Kidney (tissue), 14 donors: ENCODE data around the gene ETS1. TPM values are rescaled to one million over a fixed set of nuclear protein-coding genes. Genes with fewer than 3 reads are reported as not detected.
A peak's percentile ranks its signal among the peaks of the same experiment; 100 is the strongest.

ENCODE experiments used
- DNase-seq, 5 donors: peaks; one replicate each; pipeline ENCODE4 v3.0.0-alpha.2; 2013 to 2020
- FAIRE-seq: peaks from 2 replicates; lab custom pipeline; 2012; peaks lifted over from hg19 to GRCh38; lab: Jason Lieb, UNC
- H3K27ac ChIP-seq, 2 donors: one replicate each; pipeline ENCODE4 v1.7.0; 2013; ENCODE audit warnings: low read depth in 2 of 2, low read length in 2 of 2, inconsistent platforms in 1 of 2
- H3K27me3 ChIP-seq: one replicate; pipeline ENCODE4 v1.7.1; 2013; ENCODE audit warnings: low read length, inconsistent platforms; ENCODE audit not compliant: control insufficient read depth, insufficient read depth
- H3K36me3 ChIP-seq, 3 donors: one replicate each; pipeline versions ENCODE4 v1.7.0 to v1.7.1; 2013; ENCODE audit warnings: low read length in 3 of 3, control low read depth in 1 of 3, inconsistent platforms in 1 of 3; ENCODE audit not compliant: insufficient read depth in 3 of 3, control insufficient read depth in 2 of 3
- H3K4me1 ChIP-seq, 3 donors: one replicate each; pipeline versions ENCODE4 v1.7.0 to v1.7.1; 2013; ENCODE audit warnings: low read length in 3 of 3, inconsistent platforms in 1 of 3, low read depth in 1 of 3; ENCODE audit not compliant: control insufficient read depth in 2 of 3, insufficient read depth in 2 of 3
- H3K4me3 ChIP-seq, 3 donors: one replicate each; pipeline versions ENCODE4 v1.7.0 to v1.8.1; 2013; ENCODE audit warnings: low read length in 3 of 3, control low read depth in 1 of 3, inconsistent platforms in 1 of 3
- H3K9ac ChIP-seq, 3 donors: one replicate each; pipeline versions ENCODE4 v1.7.0 to v1.7.1; 2013; ENCODE audit warnings: low read length in 3 of 3, control low read depth in 1 of 3, inconsistent platforms in 1 of 3
- H3K9me3 ChIP-seq, 3 donors: one replicate each; pipeline versions ENCODE4 v1.7.0 to v1.7.1; 2013; ENCODE audit warnings: low read length in 3 of 3, control low read depth in 1 of 3, inconsistent platforms in 1 of 3; ENCODE audit not compliant: control insufficient read depth in 2 of 3, insufficient read depth in 1 of 3
- intact Hi-C: fragments of 100-400 bp; cut with DNase I; formaldehyde crosslinking; loops from one replicate; pipeline ENCODE4 v1.11.1; 2022
- polyA plus RNA-seq: library from polyadenylated mRNA; stranded (reverse); fragments of 350-450 nt; fragmentation: Illumina TruSeq; extraction: RNeasy Lipid Tissue Mini Kit (QIAGEN cat#74804); gene quantifications from one replicate; pipeline ENCODE4 v1.2.3, GENCODE V29; 2014; ENCODE audit warnings: low read depth, low replicate concordance; ENCODE audit not compliant: insufficient read depth
- total RNA-seq: library from RNA; stranded (reverse); fragmentation: NEBNext Ultra II Directional; extraction: Animal tissue kit (Norgen Biotek cat#: 25700); gene quantifications from one replicate; pipeline ENCODE4 v1.2.1, GENCODE V29; 2021
- TF ChIP-seq, protein P1 (sequence below): IDR thresholded peaks from 3 replicates; pipeline ENCODE4 v1.5.1; 2012; ENCODE audit warnings: mild to moderate bottlenecking, moderate library complexity, borderline replicate concordance; ENCODE audit not compliant: insufficient read depth; ENCODE audit errors: extremely low read depth
- donor health status: control.
- donor health status: control.
- donor health status: control.
- donor health status: control.
- donor health status: control.
- donor health status: DM: yes; HTN: yes; CAD: no.
- donor health status: Normal renal cell carcinoma (clear cell type).

Gene ETS1
- total and polyA plus RNA-seq, 2 donors from 2014 or later = 23.5 to 124 TPM

DNA sequence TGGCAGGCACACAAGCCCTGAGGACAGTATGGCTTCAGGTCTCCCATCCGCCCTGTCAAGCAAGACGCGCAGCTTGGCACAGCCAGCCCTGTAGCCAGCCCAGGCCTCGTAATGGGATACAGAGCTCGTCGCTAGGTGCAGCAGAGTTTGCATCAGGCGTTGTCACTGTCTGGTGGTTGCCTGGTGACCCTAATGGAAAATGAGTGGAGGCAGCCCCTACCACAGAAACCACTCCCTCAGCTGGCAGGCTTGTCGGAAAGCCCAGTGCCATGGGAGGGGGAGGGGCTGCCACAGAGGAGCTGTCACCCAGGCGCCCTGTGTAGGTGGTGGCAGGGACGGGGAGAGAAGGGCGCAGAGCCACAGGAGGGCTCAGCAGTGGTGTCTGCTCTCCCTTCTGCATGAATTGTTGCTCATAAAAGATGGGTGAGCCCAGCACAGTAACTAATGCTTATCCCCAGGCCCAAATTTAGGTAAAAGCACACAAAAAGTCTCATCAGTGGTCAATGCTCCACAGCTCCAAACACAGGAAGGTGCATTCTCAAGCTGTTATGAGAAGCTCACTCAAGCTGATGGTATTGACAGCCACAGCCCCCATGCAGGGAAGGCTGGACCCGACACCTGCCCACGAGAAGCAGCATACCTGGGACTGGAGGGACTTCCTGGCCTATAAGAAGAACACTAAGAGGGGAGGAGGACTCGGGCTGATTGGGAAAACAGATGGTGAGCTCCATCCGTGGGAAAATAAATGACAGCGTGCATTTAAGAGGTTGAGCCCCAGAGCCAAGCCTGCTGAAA, 164.6 kb downstream of the ETS1 start:
- Histone ChIP-seq H3K4me1 (peaks cover 5 to 14% (median 9%) of the 10 kb centered on the region in 3 donors), H3K36me3 (no peaks in the 10 kb centered on the region), H3K27me3 (no peaks in the 10 kb centered on the region), H3K27ac (no peak overlapping the region), H3K4me3 (no peak overlapping the region), H3K9ac (no peak overlapping the region), H3K9me3 (no peaks in the 10 kb centered on the region)
- TF ChIP-seq, protein P1, sequence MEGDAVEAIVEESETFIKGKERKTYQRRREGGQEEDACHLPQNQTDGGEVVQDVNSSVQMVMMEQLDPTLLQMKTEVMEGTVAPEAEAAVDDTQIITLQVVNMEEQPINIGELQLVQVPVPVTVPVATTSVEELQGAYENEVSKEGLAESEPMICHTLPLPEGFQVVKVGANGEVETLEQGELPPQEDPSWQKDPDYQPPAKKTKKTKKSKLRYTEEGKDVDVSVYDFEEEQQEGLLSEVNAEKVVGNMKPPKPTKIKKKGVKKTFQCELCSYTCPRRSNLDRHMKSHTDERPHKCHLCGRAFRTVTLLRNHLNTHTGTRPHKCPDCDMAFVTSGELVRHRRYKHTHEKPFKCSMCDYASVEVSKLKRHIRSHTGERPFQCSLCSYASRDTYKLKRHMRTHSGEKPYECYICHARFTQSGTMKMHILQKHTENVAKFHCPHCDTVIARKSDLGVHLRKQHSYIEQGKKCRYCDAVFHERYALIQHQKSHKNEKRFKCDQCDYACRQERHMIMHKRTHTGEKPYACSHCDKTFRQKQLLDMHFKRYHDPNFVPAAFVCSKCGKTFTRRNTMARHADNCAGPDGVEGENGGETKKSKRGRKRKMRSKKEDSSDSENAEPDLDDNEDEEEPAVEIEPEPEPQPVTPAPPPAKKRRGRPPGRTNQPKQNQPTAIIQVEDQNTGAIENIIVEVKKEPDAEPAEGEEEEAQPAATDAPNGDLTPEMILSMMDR = no peak
- FAIRE-seq (no peak), DNase-seq (peak; percentile 53 to 68 (median 61))
- intact Hi-C loops = no loop called here

DNA sequence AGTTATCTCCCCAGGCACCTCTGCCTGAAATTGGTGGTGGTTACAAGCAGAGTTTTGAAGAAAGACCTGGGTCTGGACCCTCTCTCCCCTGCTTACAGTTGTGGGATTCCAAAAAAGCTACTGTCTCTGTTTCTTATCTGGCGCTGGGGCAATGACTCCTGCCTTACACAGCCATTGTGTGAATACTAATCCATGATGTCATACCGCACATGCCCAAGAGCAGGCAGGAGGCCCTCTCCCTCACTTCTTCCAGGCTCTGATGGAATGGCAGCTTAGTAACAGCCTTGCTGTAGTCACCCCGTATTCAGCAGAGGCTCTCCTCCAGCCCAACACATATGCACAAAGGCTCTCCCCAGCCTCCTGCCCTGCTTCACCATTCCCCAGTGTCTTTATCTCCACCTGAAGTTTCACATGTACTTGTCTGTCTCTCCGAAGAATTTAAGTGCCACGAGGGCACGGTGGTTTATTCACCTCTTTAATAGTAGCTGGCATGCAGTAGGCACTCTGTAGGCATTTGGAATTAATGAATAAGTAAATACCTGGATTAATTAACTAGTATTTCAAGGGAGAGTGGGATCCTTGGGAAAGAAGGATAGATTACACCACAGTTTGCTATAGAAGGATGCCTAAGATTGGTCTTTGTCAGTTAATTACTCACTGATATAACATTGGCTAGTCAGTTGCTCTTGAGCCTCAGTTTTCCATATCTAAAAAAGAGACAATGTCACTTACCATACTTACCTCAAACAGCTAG, 165.6 kb downstream of the ETS1 start:
- no peak overlapping the region for H3K27ac ChIP-seq
- H3K4me3 ChIP-seq = no peak overlapping the region
- intact Hi-C loops = no loop called here
- DNase-seq (no peak), FAIRE-seq (no peak)
- TF ChIP-seq, protein P1 = no peak
- H3K4me1 ChIP-seq = peaks cover 5 to 17% (median 9%) of the 10 kb centered on the region in 3 donors
- H3K36me3 ChIP-seq = no peaks in the 10 kb centered on the region
- H3K9me3 ChIP-seq = no peaks in the 10 kb centered on the region
- H3K27me3 ChIP-seq = no peaks in the 10 kb centered on the region
- H3K9ac ChIP-seq = no peak overlapping the region

DNA sequence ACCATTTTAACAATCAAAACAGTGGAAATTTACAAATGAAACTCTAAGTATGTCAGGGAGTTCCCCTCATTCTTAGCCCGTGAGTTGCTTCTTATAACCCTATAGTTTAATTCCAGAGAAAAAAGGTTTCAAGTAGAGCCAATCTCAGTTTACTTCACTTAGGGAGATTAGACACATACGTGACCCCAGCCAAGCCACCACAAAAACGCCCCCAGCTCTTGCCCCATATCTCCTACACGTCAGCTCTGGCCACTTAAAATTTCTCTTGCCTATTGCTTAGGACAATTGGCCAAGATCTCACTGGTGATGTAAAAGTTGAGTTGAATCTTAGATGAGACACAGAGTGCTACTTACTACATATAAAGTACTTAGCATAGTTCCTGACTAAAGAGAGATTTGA, 166.4 kb downstream of the ETS1 start:
- FAIRE-seq (no peak), DNase-seq (no peak)
- Histone ChIP-seq H3K4me1 (peaks cover 5 to 17% (median 9%) of the 10 kb centered on the region in 3 donors), H3K27me3 (no peaks in the 10 kb centered on the region), H3K9me3 (no peaks in the 10 kb centered on the region), H3K36me3 (no peaks in the 10 kb centered on the region), H3K27ac (no peak overlapping the region), H3K9ac (no peak overlapping the region), H3K4me3 (no peak overlapping the region)
- TF ChIP-seq, protein P1 = no peak
- intact Hi-C loops = no loop called here
